H7 (cell line): Measurements from ENCODE around the gene OPRL1. TPM values are rescaled to one million over a fixed set of nuclear protein-coding genes. Genes with fewer than 3 reads are reported as not detected.

ENCODE experiments used
- DNase-seq: peaks from one replicate; pipeline ENCODE4 v3.0.0; 2012
- H3K27me3 ChIP-seq: 2 replicates; pipeline ENCODE4 v1.6.0; 2011; ENCODE audit warnings: mild to moderate bottlenecking, low read length; ENCODE audit not compliant: control insufficient read depth, insufficient read depth
- H3K36me3 ChIP-seq: replicated peaks from 2 replicates; pipeline ENCODE4 v1.5.1; 2011; ENCODE audit warnings: low read length; ENCODE audit not compliant: control insufficient read depth, insufficient read depth
- H3K4me3 ChIP-seq: 2 replicates; pipeline ENCODE4 v1.5.1; 2011; ENCODE audit warnings: low read depth, mild to moderate bottlenecking, control low read depth, low read length, moderate library complexity; ENCODE audit not compliant: insufficient read depth
- total RNA-seq: library from RNA; depleted of rRNA; stranded (reverse); fragments of >200 nt; shearing (Covaris generic); gene quantifications from 2 replicates; pipeline ENCODE4 v1.2.3, GENCODE V29; 2014

The OPRL1 gene
- total RNA-seq, 1 experiment from 2014 or later, result 2.4 TPM

GRCh38 chr20:64039293-64040160, 40.4 kb upstream of the OPRL1 start:
- peak; percentile 86 for DNase-seq
- peak overlapping the region; percentile 58 for H3K4me3 ChIP-seq
- peaks cover 2% of the 10 kb centered on the region for H3K36me3 ChIP-seq
- H3K27me3 ChIP-seq, result peaks cover 48% of the 10 kb centered on the region

DNA sequence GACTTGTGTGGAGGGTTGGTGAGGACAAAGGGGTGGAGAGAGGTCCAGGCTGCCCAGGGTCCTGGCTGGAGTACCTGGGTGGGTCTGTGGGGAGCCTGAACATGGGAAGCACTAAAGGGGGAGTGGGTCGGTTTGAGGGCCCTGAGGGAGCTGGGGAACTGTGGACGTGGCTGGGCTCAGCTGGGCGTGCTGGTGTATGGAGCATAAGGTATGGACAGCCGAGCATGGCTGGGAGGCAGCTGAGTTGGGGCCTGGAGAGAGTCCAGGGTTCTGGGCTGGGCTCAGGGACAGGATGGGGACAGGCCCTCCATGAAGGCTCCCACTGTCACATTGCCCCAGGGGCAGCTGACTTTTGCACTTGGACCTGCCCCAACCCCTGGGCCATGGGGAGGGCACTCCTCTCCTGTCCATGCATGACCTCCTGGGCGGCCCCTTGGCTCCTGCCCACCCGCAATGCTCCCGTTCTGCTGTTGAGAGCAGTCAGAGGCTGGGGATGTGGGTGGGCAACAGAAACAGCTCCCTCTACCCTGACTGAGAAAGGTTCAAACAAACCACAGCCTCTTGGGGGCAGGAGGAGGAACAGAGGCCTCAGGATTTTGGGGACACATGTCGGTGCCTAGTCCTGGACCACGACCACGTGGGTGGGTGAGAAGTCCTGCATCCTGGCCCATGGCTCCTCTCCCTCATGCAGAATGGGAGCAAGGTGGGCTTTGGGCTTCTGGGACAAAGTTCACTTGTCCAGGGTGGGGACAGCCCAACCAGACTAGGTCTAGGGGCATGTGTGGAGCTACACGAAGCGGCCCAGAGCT, 39.4 kb upstream of the OPRL1 start:
- no peak for DNase-seq
- Histone ChIP-seq H3K36me3 (no peaks in the 10 kb centered on the region), H3K27me3 (peaks cover 51% of the 10 kb centered on the region), H3K4me3 (no peak overlapping the region)

DNA sequence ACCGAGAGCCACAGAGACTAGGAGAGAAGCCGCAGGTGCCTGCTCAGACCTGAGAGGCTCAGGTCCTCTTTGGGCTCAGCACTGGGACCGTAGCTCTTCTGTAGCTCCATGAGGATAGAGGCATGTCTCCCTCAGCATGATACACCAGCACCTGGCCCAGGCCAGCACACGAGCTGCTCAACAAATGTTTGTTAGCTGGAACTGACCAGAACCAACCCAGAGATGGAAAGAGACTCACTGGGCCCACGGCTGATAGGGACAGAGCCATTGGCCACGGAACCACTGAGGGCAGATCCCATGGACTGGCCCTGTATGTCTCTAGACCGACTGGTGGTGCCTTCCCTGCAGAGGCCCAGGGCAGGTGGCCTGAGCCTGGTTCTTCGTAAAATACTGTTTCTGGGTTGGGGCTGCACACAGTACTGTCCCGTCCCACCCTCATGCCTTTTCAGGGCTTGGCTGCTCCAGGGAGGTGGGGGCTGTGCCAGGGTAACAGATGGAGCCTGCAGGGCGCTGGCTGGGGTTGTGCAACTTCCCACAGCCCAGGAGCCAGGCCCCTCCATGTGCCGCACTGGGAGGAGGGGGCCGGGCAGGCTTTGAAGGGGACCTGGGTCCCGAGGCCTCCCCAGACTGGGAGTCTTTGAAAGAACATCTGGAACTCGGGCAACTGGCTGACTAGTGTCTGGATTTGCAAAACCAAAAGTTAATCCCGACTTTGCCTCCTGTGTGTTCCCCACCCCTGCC, 38.7 kb upstream of the OPRL1 start:
- peaks cover 56% of the 10 kb centered on the region for H3K27me3 ChIP-seq
- DNase-seq, result peak; percentile 69
- no peak overlapping the region for H3K4me3 ChIP-seq
- H3K36me3 ChIP-seq, result no peaks in the 10 kb centered on the region

- peaks cover 60% of the 10 kb centered on the region for H3K27me3 ChIP-seq
- peak; percentile 79 for DNase-seq
- no peaks in the 10 kb centered on the region for H3K36me3 ChIP-seq
- H3K4me3 ChIP-seq, result peak overlapping the region; percentile 54; the same call in 1 of the 2 replicates
These were observed 38.2 kb upstream of the OPRL1 start for GRCh38 chr20:64041781-64042053.

DNA sequence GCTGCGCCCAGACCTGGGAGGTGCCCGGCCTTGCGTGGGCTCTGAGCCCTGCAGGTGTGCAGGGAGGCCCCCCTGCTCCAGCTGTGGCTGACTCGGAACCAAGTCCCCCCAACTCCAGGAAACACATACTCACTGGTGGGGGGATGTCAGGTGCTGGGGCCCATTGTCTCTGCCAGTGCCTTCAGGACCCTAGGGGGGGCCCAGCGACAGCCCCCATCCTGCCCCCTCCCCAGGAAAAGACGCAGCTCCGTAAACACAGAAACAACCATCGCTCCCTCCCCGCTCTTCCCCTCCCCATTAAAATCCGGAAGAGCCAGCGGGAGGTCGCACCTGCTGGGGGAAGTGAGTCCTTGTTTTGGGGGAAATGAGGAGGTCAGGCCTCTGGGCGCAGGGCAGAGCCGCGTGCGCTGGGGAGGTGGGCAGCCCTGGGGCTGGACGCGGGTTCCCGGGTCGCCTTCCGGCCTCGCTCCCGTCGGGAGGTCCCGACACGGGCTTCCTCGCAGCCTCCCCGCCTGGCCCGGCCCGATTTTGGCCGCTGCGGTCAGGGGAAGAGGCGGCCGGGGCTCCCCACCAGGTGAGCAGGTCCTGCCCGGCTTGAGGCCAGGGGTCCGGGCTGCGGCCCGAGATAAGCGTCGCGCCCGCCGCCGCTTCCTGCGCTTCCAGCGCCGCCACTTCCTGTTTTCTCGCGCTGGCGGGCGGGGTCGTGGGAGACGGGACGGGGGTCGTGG, 37.7 kb upstream of the OPRL1 start:
- Histone ChIP-seq H3K27me3 (peaks cover 65% of the 10 kb centered on the region), H3K36me3 (no peaks in the 10 kb centered on the region), H3K4me3 (peak overlapping the region; percentile 54)
- peak; percentile 84 for DNase-seq

- DNase-seq, result no peak
- Histone ChIP-seq H3K4me3 (no peak overlapping the region), H3K36me3 (no peaks in the 10 kb centered on the region), H3K27me3 (peaks cover 69% of the 10 kb centered on the region)
These were observed 36.1 kb upstream of the OPRL1 start for GRCh38 chr20:64043768-64044167.

DNA sequence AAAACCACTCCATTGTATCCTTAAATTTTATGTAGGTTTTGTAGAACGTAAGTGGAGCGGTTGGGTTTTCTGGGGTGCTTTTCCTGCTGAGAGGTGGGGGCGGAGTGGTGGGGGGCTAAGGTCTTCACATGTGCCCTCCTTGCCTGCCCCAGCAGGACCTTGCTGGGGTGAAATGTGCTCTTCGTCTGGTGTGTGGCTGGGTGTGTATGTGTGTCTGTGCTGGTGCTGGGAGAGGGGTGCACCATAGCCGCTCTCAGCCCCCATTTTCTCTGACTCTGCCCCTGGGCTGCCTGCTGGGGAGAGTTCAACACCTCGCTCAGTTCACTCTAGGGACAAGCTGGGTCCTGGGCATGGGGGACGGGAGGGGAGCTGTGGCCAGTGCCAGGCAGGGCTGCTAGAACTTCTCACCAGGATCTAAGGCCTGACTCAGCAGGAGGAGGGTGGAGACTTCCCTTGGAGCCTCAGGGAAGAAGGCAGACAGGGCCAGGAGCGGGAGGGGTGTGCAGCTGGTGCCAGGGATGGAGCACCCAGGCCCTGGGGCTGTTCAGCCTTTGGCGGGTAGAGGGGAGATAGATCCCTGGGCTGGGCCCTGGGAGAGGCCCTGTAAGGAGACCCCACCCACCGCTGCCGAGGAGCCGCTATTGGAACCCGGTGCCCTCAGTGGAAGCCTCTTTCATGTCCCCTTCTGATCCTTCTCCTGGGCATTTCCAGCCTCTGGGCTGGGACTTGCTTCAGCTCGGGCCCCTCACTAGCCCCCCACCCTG, 35.2 kb upstream of the OPRL1 start:
- H3K27me3 ChIP-seq, result peaks cover 66% of the 10 kb centered on the region

DNA sequence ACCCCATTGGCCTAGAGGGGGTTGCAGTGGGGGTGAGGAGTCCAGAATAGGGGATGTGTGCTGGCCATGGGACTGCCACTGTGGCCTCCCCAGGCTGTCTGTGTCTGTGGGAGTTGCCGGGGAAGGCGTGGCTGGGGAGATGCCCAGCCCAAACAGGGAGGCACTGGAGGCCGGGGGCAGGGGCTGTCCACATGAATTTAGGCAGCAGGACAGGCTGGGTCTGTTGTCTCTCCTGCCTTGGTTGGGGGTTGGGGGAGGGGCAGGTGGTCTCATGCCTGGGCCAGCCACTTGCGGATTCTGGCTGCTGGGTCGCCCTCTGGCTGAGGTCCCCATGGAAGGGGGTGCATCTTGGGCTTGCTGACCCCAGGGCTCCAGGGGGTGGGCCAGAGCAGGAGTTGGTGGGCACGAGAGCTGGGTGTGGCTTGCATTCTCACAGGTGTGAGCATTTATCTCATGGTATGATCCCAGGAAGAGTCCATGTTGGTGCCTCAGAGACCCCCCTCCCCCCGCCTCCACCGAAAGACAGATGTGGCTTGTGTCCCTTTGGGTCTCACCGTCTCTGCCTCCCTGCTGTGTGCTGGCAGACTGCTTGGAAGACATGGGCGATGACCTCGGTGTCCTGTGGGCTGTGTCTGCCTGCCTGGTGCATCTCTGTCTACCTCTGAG, 34.4 kb upstream of the OPRL1 start:
- Histone ChIP-seq H3K36me3 (no peaks in the 10 kb centered on the region), H3K27me3 (peaks cover 66% of the 10 kb centered on the region), H3K4me3 (no peak overlapping the region)
- peak; percentile 67 for DNase-seq

More for the DNA sequence above, 35.2 kb upstream of the OPRL1 start:
- Histone ChIP-seq H3K36me3 (no peaks in the 10 kb centered on the region), H3K4me3 (no peak overlapping the region)
- DNase-seq, result peak; percentile 61

DNA sequence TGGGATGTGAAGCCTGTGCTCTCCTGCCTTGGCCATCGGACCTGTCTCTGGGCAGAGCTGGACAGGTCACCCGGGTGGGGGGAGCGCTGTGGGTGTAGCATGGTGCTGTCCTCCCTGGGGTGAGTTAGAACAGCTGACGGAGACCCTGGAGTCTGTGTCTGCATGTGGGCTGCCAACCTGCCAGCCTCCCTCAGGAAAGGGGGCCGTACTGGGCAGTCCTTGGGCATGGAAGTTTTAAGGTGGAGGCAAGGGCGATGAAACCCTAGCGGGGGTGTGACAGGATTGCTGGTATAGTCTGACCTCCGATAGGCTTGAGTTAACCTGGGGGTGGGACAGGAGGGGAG, 32.9 kb upstream of the OPRL1 start:
- H3K4me3 ChIP-seq, result no peak overlapping the region
- H3K27me3 ChIP-seq, result peaks cover 55% of the 10 kb centered on the region
- DNase-seq, result no peak
- H3K36me3 ChIP-seq, result no peaks in the 10 kb centered on the region

- peak; percentile 87 for DNase-seq
- Histone ChIP-seq H3K27me3 (peaks cover 50% of the 10 kb centered on the region), H3K4me3 (peak overlapping the region; percentile 20), H3K36me3 (no peaks in the 10 kb centered on the region)
These were observed 31.9 kb upstream of the OPRL1 start for GRCh38 chr20:64047968-64048401.

DNA sequence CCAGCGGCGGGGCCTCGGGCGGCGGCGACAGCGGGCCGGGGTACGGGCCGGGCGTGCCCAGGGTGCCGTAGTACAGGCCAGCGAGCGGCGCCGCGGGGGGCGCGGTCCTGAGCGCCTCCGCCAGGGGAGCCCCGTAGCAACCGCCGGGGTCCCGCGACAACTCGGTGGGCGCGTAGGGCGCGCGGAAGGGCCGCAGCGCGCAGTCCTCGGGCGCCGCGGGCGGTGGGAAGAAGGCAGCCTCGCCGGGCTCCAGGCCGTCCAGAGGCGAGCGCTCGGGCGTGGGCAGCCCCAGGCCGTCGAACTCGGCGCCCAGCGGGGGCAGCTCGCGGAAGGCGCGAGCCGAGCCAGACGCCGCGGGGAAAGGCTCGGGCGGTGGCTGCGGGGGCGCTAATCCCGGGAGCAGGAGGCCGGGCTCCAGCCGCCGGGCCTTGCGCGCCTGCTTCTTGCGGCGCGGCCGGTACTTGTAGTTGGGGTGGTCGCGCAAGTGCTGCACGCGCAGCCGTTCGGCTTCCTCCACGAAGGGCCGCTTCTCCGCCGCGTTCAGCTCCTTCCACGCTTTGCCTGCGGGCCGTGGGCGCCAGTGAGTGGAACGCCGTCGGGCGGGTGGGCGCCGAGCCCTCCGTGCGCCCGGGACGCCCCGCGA, 31.4 kb upstream of the OPRL1 start:
- peak; percentile 88 for DNase-seq
- peaks cover 50% of the 10 kb centered on the region for H3K27me3 ChIP-seq
- no peaks in the 10 kb centered on the region for H3K36me3 ChIP-seq
- H3K4me3 ChIP-seq, result peak overlapping the region; percentile 40

- DNase-seq, result peak; percentile 90
- Histone ChIP-seq H3K36me3 (no peaks in the 10 kb centered on the region), H3K27me3 (peaks cover 50% of the 10 kb centered on the region), H3K4me3 (peak within 1 kb of the TSS; percentile 40)
These were observed 30.6 kb upstream of the OPRL1 start, which contains the start of gene SOX18 for GRCh38 chr20:64049060-64049877. Gene SOX18, minus strand, starts transcription at chr20:64049639. Its CDS starts 123 bp downstream, at chr20:64049516.
